ENCODE data around the gene SLC22A23.

Gene SLC22A23

GRCh38 chr6:3299221-3299620 lies 157.6 kb downstream of the SLC22A23 start:
- Histone ChIP-seq H3K36me3 (ENCODE audit: control insufficient read depth, low read length) (no peaks in the 10 kb centered on the region), H3F3A (ENCODE audit: control insufficient read depth, insufficient read depth) (no peaks in the 10 kb centered on the region), H3K27ac (ENCODE audit: low read depth, low read length) (no peak overlapping the region), H3K4me1 (ENCODE audit: control insufficient read depth, low read length) (no peaks in the 10 kb centered on the region), H3K4me2 (ENCODE audit: low read length) (no peak overlapping the region), H3K9me2 (replicated peaks; ENCODE audit: control insufficient read depth, low read length) (no peaks in the 10 kb centered on the region), H3K79me2 (ENCODE audit: control insufficient read depth, low read length) (no peaks in the 10 kb centered on the region), H3K27me3 (ENCODE audit: control insufficient read depth, low read length) (peaks cover 12% of the 10 kb centered on the region), H4K20me1 (ENCODE audit: control insufficient read depth, insufficient read depth, low read depth, low read length) (no peaks in the 10 kb centered on the region), H3K4me3 (ENCODE audit: low read length) (no peak overlapping the region), H3K9me3 (ENCODE audit: control insufficient read depth, insufficient read depth, low read length) (no peaks in the 10 kb centered on the region)
- no peak for TF ChIP-seq EZH2phosphoT487 (IDR thresholded peaks at IDR 0.05; ENCODE audit: borderline replicate concordance, low read length)
- no peak for TF ChIP-seq CTCF (IDR thresholded peaks at IDR 0.05; ENCODE audit: low read depth, low read length, poor library complexity, severe bottlenecking)

GRCh38 chr6:3297909-3298308 lies 158.9 kb downstream of the SLC22A23 start:
- Histone ChIP-seq H4K20me1 (ENCODE audit: control insufficient read depth, insufficient read depth, low read depth, low read length) (no peaks in the 10 kb centered on the region), H3K9me2 (replicated peaks; ENCODE audit: control insufficient read depth, low read length) (no peaks in the 10 kb centered on the region), H3K4me3 (ENCODE audit: low read length) (no peak overlapping the region), H3F3A (ENCODE audit: control insufficient read depth, insufficient read depth) (no peaks in the 10 kb centered on the region), H3K27me3 (ENCODE audit: control insufficient read depth, low read length) (peaks cover 6% of the 10 kb centered on the region), H3K79me2 (ENCODE audit: control insufficient read depth, low read length) (no peaks in the 10 kb centered on the region), H3K4me1 (ENCODE audit: control insufficient read depth, low read length) (no peaks in the 10 kb centered on the region), H3K4me2 (ENCODE audit: low read length) (no peak overlapping the region), H3K36me3 (ENCODE audit: control insufficient read depth, low read length) (no peaks in the 10 kb centered on the region), H3K27ac (ENCODE audit: low read depth, low read length) (no peak overlapping the region), H3K9me3 (ENCODE audit: control insufficient read depth, insufficient read depth, low read length) (no peaks in the 10 kb centered on the region)
- TF ChIP-seq EZH2phosphoT487 (IDR thresholded peaks at IDR 0.05; ENCODE audit: borderline replicate concordance, low read length) = no peak
- no peak for TF ChIP-seq CTCF (IDR thresholded peaks at IDR 0.05; ENCODE audit: low read depth, low read length, poor library complexity, severe bottlenecking)

GRCh38 chr6:3297006-3297405 lies 159.8 kb downstream of the SLC22A23 start:
- Histone ChIP-seq H3K9me3 (ENCODE audit: control insufficient read depth, insufficient read depth, low read length) (no peaks in the 10 kb centered on the region), H3K79me2 (ENCODE audit: control insufficient read depth, low read length) (no peaks in the 10 kb centered on the region), H3K4me3 (ENCODE audit: low read length) (no peak overlapping the region), H3K27ac (ENCODE audit: low read depth, low read length) (no peak overlapping the region), H4K20me1 (ENCODE audit: control insufficient read depth, insufficient read depth, low read depth, low read length) (no peaks in the 10 kb centered on the region), H3K9me2 (replicated peaks; ENCODE audit: control insufficient read depth, low read length) (no peaks in the 10 kb centered on the region), H3K36me3 (ENCODE audit: control insufficient read depth, low read length) (no peaks in the 10 kb centered on the region), H3K27me3 (ENCODE audit: control insufficient read depth, low read length) (peaks cover 3% of the 10 kb centered on the region; the same call in 1 of the 2 replicates), H3K4me1 (ENCODE audit: control insufficient read depth, low read length) (no peaks in the 10 kb centered on the region), H3K4me2 (ENCODE audit: low read length) (no peak overlapping the region), H3F3A (ENCODE audit: control insufficient read depth, insufficient read depth) (no peaks in the 10 kb centered on the region)
- no peak for TF ChIP-seq EZH2phosphoT487 (IDR thresholded peaks at IDR 0.05; ENCODE audit: borderline replicate concordance, low read length)
- TF ChIP-seq CTCF (IDR thresholded peaks at IDR 0.05; ENCODE audit: low read depth, low read length, poor library complexity, severe bottlenecking) = no peak

GRCh38 chr6:3296537-3296936 lies 160.3 kb downstream of the SLC22A23 start:
- Histone ChIP-seq H3F3A (ENCODE audit: control insufficient read depth, insufficient read depth) (no peaks in the 10 kb centered on the region), H3K36me3 (ENCODE audit: control insufficient read depth, low read length) (no peaks in the 10 kb centered on the region), H4K20me1 (ENCODE audit: control insufficient read depth, insufficient read depth, low read depth, low read length) (no peaks in the 10 kb centered on the region), H3K9me3 (ENCODE audit: control insufficient read depth, insufficient read depth, low read length) (no peaks in the 10 kb centered on the region), H3K27ac (ENCODE audit: low read depth, low read length) (no peak overlapping the region), H3K27me3 (ENCODE audit: control insufficient read depth, low read length) (no peaks in the 10 kb centered on the region; the same call in 1 of the 2 replicates), H3K4me3 (ENCODE audit: low read length) (no peak overlapping the region), H3K4me2 (ENCODE audit: low read length) (no peak overlapping the region), H3K4me1 (ENCODE audit: control insufficient read depth, low read length) (no peaks in the 10 kb centered on the region), H3K9me2 (replicated peaks; ENCODE audit: control insufficient read depth, low read length) (no peaks in the 10 kb centered on the region), H3K79me2 (ENCODE audit: control insufficient read depth, low read length) (no peaks in the 10 kb centered on the region)
- no peak for TF ChIP-seq EZH2phosphoT487 (IDR thresholded peaks at IDR 0.05; ENCODE audit: borderline replicate concordance, low read length)
- no peak for TF ChIP-seq CTCF (IDR thresholded peaks at IDR 0.05; ENCODE audit: low read depth, low read length, poor library complexity, severe bottlenecking)

All from DOHH2 (cell line).